Neural cell (in vitro differentiated cells): ENCODE measurements around the gene ARHGEF12. TPM values are rescaled to one million over a fixed set of nuclear protein-coding genes. Genes with fewer than 3 reads are reported as not detected.

Experiments
- H2AFZ ChIP-seq: fragments of 200-600, 300-800 bp; sonication (generic), shearing (Covaris generic); 2 replicates; pipeline ENCODE4 v1.6.0; 2014; ENCODE audit warnings: low read depth, mild to moderate bottlenecking, antibody characterized with exemption, low read length, moderate library complexity
- H3F3A ChIP-seq: fragments of 200-600 bp; shearing (Covaris generic); 2 replicates; pipeline ENCODE4 v1.6.1; 2016; ENCODE audit warnings: mild to moderate bottlenecking, moderate library complexity, mixed read lengths, antibody characterized with exemption, low read length; ENCODE audit not compliant: insufficient read depth, poor library complexity, severe bottlenecking
- H3K27ac ChIP-seq: fragments of 200-600, 300-800 bp; sonication (generic), shearing (Covaris generic); 2 replicates; pipeline ENCODE4 v1.5.1; 2014; ENCODE audit warnings: mild to moderate bottlenecking, low read length, moderate library complexity
- H3K27me3 ChIP-seq: fragments of 300-800, 200-600 bp; sonication (generic), shearing (Covaris generic); 2 replicates; pipeline ENCODE4 v1.6.0; 2014; ENCODE audit warnings: mild to moderate bottlenecking, low read depth, low read length, moderate library complexity; ENCODE audit not compliant: insufficient read depth
- H3K36me3 ChIP-seq: fragments of 300-800, 200-600 bp; sonication (generic), shearing (Covaris generic); 2 replicates; pipeline ENCODE4 v1.5.1; 2014; ENCODE audit warnings: mild to moderate bottlenecking, antibody characterized with exemption, low read length, moderate library complexity; ENCODE audit not compliant: insufficient read depth
- H3K4me2 ChIP-seq: fragments of 300-800, 200-600 bp; sonication (generic), shearing (Covaris generic); 2 replicates; pipeline ENCODE4 v1.6.0; 2014; ENCODE audit warnings: mild to moderate bottlenecking, low read length
- H3K4me3 ChIP-seq: fragments of 300-800, 200-600 bp; sonication (generic), shearing (Covaris generic); 2 replicates; pipeline ENCODE4 v1.5.1; 2014; ENCODE audit warnings: mild to moderate bottlenecking, low read length, moderate library complexity
- H3K79me2 ChIP-seq: fragments of 200-600 bp; shearing (Covaris generic); replicated peaks from 2 replicates; pipeline ENCODE4 v1.6.0; 2014; ENCODE audit warnings: mild to moderate bottlenecking, low read length, moderate library complexity; ENCODE audit not compliant: insufficient read depth
- H3K9ac ChIP-seq: fragments of 300-800, 200-600 bp; sonication (generic), shearing (Covaris generic); 2 replicates; pipeline ENCODE4 v1.6.1; 2016; ENCODE audit warnings: mild to moderate bottlenecking, low read length, mixed read lengths
- H3K9me2 ChIP-seq: fragments of 200-600 bp; shearing (Covaris generic); 2 replicates; pipeline ENCODE4 v1.6.1; 2016; ENCODE audit warnings: mild to moderate bottlenecking, low read length, mixed read lengths; ENCODE audit not compliant: insufficient read depth
- H3K9me3 ChIP-seq: fragments of 200-600, 300-800 bp; sonication (generic), shearing (Covaris generic); 2 replicates; pipeline ENCODE4 v1.6.1; 2016; ENCODE audit warnings: mild to moderate bottlenecking, mixed run types, low read length, moderate library complexity, mixed read lengths
- H4K20me1 ChIP-seq: fragments of 200-600 bp; shearing (Covaris generic); 2 replicates; pipeline ENCODE4 v1.6.1; 2016; ENCODE audit warnings: mild to moderate bottlenecking, mixed run types; ENCODE audit not compliant: insufficient read depth
- EP300 ChIP-seq: fragments of 450-650 bp; conservative IDR thresholded peaks from 2 replicates; pipeline ENCODE4 v1.6.1; 2014; ENCODE audit warnings: antibody characterized with exemption, mild to moderate bottlenecking, moderate library complexity; ENCODE audit not compliant: poor library complexity, severe bottlenecking
- EZH2 ChIP-seq: fragments of 200-600, 300-800 bp; shearing (Covaris generic), sonication (generic); IDR thresholded peaks from 2 replicates; pipeline ENCODE4 v1.6.1; 2014; ENCODE audit warnings: antibody characterized with exemption, low read length, borderline replicate concordance, mild to moderate bottlenecking; ENCODE audit not compliant: insufficient read depth, poor library complexity, severe bottlenecking
- MXI1 ChIP-seq: fragments of 450-650 bp; conservative IDR thresholded peaks from 2 replicates; pipeline ENCODE4 v1.6.1; 2014; ENCODE audit warnings: antibody characterized with exemption, mild to moderate bottlenecking; ENCODE audit not compliant: poor library complexity, severe bottlenecking
- POLR2AphosphoS5 ChIP-seq: IDR thresholded peaks from 2 replicates; pipeline ENCODE4 v1.6.1; 2012
- RAD21 ChIP-seq: fragments of 450-650 bp; conservative IDR thresholded peaks from 2 replicates; pipeline ENCODE4 v1.6.1; 2014; ENCODE audit warnings: antibody characterized with exemption, mild to moderate bottlenecking, moderate library complexity
- SMC3 ChIP-seq: fragments of 450-650 bp; conservative IDR thresholded peaks from 2 replicates; pipeline ENCODE4 v1.6.1; 2014; ENCODE audit warnings: antibody characterized with exemption, mild to moderate bottlenecking, moderate library complexity; ENCODE audit not compliant: poor library complexity
- TAF1 ChIP-seq: IDR thresholded peaks from 2 replicates; pipeline ENCODE4 v1.6.1; 2012; ENCODE audit warnings: low read depth
- polyA plus RNA-seq: library from polyadenylated mRNA; depleted of rRNA; stranded (reverse); fragments of >200 nt; gene quantifications from 2 replicates; pipeline ENCODE4 v1.2.3, GENCODE V29; 2014
- TF ChIP-seq, protein P1 (sequence below): fragments of 450-650 bp; IDR thresholded peaks from 2 replicates; pipeline ENCODE4 v1.5.1; 2014; ENCODE audit warnings: antibody characterized with exemption, mild to moderate bottlenecking, moderate library complexity; ENCODE audit not compliant: poor library complexity, severe bottlenecking
- TF ChIP-seq, protein P2 (sequence below): IDR thresholded peaks from 2 replicates; pipeline ENCODE4 v1.6.1; 2012; ENCODE audit warnings: borderline replicate concordance

The ARHGEF12 gene
- polyA plus RNA-seq, 1 donor from 2014 or later, result 93.4 TPM

DNA sequence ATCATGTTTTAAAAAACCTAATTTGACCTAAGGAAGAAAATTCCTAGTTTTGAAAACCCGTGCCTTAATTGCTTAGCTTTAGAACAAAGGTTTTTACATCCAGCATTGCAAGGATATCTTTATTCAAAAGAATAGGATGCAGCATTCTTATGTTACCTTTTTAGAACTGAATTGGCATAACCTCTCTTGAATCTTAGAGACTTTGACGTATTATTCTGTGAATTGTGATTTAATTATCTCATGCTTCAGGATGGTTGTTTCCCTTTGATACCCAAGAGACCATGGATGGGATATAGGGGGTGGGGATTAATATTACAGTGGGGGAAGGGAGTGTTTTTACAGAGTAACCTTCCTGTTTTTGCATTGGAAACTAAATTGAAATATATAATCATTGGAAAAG is 49.4 kb downstream of the ARHGEF12 start:
- Histone ChIP-seq H3K27ac (peak overlapping the region; percentile 98), H3K9ac (peak overlapping the region; percentile 82), H2AFZ (peak overlapping the region; percentile 43), H3K4me2 (peak overlapping the region; percentile 97), H3K36me3 (no peaks in the 10 kb centered on the region), H3K4me3 (peak overlapping the region; percentile 75), H3K27me3 (no peaks in the 10 kb centered on the region), H4K20me1 (peaks cover 3% of the 10 kb centered on the region), H3F3A (peaks cover 3% of the 10 kb centered on the region), H3K9me2 (no peaks in the 10 kb centered on the region), H3K9me3 (peaks cover 3% of the 10 kb centered on the region), H3K79me2 (peaks cover 93% of the 10 kb centered on the region)
- TF ChIP-seq RAD21, result peak; percentile 5
- TF ChIP-seq, protein P1, sequence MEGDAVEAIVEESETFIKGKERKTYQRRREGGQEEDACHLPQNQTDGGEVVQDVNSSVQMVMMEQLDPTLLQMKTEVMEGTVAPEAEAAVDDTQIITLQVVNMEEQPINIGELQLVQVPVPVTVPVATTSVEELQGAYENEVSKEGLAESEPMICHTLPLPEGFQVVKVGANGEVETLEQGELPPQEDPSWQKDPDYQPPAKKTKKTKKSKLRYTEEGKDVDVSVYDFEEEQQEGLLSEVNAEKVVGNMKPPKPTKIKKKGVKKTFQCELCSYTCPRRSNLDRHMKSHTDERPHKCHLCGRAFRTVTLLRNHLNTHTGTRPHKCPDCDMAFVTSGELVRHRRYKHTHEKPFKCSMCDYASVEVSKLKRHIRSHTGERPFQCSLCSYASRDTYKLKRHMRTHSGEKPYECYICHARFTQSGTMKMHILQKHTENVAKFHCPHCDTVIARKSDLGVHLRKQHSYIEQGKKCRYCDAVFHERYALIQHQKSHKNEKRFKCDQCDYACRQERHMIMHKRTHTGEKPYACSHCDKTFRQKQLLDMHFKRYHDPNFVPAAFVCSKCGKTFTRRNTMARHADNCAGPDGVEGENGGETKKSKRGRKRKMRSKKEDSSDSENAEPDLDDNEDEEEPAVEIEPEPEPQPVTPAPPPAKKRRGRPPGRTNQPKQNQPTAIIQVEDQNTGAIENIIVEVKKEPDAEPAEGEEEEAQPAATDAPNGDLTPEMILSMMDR, result no peak
- TF ChIP-seq TAF1, result no peak
- TF ChIP-seq, protein P2, sequence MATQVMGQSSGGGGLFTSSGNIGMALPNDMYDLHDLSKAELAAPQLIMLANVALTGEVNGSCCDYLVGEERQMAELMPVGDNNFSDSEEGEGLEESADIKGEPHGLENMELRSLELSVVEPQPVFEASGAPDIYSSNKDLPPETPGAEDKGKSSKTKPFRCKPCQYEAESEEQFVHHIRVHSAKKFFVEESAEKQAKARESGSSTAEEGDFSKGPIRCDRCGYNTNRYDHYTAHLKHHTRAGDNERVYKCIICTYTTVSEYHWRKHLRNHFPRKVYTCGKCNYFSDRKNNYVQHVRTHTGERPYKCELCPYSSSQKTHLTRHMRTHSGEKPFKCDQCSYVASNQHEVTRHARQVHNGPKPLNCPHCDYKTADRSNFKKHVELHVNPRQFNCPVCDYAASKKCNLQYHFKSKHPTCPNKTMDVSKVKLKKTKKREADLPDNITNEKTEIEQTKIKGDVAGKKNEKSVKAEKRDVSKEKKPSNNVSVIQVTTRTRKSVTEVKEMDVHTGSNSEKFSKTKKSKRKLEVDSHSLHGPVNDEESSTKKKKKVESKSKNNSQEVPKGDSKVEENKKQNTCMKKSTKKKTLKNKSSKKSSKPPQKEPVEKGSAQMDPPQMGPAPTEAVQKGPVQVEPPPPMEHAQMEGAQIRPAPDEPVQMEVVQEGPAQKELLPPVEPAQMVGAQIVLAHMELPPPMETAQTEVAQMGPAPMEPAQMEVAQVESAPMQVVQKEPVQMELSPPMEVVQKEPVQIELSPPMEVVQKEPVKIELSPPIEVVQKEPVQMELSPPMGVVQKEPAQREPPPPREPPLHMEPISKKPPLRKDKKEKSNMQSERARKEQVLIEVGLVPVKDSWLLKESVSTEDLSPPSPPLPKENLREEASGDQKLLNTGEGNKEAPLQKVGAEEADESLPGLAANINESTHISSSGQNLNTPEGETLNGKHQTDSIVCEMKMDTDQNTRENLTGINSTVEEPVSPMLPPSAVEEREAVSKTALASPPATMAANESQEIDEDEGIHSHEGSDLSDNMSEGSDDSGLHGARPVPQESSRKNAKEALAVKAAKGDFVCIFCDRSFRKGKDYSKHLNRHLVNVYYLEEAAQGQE, result peak; percentile 69
- TF ChIP-seq SMC3, result peak; percentile 4
- TF ChIP-seq EZH2, result no peak
- TF ChIP-seq EP300, result peak; percentile 41
- TF ChIP-seq MXI1, result no peak
- TF ChIP-seq POLR2AphosphoS5, result peak; percentile 78

DNA sequence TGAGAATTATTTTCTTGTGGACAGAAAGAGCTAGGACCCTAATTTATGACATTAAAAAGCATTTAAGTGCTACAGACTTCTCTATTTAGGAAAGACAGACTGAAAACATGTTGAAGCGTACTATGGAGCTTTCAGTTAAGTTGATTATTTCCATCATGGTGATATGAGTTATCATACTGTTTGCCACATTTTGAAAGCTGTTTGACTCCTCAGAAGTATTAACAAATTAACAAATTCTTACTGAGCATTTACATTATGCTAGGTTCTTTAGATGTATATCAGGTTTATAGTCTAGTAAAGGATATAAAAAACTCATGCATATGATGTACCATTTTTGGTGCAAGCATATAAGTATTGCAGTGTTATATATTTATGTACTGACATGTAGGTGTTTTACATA is 50.1 kb downstream of the ARHGEF12 start:
- Histone ChIP-seq H3K9me3 (peaks cover 3% of the 10 kb centered on the region), H3K9ac (peak overlapping the region; percentile 82), H3K27ac (peak overlapping the region; percentile 98), H3K36me3 (no peaks in the 10 kb centered on the region), H4K20me1 (peaks cover 3% of the 10 kb centered on the region), H3K79me2 (peaks cover 95% of the 10 kb centered on the region), H3K4me2 (peak overlapping the region; percentile 97), H3K9me2 (no peaks in the 10 kb centered on the region), H3K27me3 (no peaks in the 10 kb centered on the region), H3K4me3 (peak overlapping the region; percentile 75), H2AFZ (peak overlapping the region; percentile 11), H3F3A (peaks cover 3% of the 10 kb centered on the region)
- TF ChIP-seq RAD21 (no peak), MXI1 (no peak), EP300 (no peak), TAF1 (no peak), SMC3 (no peak), POLR2AphosphoS5 (no peak), EZH2 (no peak)
- TF ChIP-seq, protein P1, result no peak
- TF ChIP-seq, protein P2, result no peak
